ENCODE results near the gene FOXL3.

The FOXL3 gene

DNA sequence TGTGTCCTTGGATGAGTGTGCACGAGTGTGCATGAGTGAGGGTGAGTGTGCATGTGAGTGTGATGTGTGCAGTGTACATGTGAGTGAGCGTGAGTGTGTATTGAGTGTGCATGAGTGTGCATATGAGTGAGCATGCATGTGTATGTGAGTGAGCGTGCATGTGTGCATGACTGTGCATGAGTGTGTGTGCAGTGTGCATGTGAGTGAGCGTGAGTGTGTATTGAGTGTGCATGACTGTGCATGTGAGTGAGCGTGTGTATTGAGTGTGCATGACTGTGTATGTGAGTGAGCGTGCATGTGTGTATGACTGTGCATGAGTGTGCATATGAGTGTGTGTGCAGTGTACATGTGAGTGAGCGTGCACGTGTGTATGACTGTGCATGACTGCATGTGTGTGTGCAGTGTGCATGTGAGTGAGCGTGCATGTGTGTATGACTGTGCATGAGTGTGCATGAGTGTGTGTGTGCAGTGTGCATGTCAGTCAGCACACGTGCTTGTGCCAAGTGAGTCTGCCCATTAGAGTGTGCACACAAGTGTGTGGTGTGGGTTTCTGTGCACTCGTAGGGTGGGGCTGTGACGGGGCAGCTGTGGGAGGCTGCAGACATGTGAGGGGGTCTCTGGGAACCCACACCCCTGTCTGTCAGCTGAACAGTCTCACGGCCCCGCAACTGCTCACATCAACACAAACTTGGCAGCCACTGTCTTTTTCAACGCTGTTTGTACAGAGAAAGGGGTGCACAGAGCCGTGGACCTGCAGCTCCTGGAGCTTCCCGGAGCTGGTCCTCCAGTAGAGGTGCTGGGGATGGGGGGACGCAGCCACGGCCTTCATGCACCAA lies 14.8 kb downstream of the FOXL3 start:
- no peak for DNase-seq

DNA sequence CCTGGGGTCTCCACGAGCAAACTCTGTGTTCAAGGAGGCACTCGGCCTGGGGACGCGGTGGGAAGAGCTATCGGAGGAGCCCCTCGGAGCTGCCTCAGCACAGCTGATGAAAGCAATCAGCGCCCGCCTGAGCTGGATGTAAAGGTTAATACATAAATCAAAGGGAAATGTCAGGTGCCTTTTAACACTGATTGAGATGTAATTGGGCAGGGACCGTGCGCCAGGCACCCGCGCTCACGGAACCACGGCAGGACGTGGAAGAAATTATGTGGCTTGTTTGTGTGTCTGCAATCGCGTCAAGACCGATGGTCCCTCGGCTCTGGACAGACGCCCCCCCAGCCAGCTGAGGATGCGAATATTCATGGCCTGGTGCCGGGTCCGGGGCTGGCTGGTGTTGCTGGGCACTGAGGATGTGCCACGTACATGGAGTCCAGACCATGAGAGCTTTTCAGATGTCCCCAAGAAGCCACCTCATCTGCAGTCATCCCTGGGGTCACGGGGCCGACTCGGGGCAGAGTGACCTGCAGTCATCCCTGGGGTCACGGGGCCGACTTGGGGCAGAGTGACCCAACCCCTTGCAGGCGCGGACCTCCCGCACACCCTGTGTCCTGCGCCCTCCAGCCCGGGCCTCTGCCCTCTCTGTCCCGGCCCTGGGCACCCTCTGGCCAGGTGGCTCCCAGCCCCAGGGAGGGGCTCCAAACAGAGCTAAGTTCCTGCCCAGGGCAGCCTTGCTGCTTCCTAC lies 15.6 kb downstream of the FOXL3 start:
- no peak for DNase-seq

- no peak for DNase-seq
Measured at GRCh38 chr7:307970-308369, 18.0 kb downstream of the FOXL3 start.

DNA sequence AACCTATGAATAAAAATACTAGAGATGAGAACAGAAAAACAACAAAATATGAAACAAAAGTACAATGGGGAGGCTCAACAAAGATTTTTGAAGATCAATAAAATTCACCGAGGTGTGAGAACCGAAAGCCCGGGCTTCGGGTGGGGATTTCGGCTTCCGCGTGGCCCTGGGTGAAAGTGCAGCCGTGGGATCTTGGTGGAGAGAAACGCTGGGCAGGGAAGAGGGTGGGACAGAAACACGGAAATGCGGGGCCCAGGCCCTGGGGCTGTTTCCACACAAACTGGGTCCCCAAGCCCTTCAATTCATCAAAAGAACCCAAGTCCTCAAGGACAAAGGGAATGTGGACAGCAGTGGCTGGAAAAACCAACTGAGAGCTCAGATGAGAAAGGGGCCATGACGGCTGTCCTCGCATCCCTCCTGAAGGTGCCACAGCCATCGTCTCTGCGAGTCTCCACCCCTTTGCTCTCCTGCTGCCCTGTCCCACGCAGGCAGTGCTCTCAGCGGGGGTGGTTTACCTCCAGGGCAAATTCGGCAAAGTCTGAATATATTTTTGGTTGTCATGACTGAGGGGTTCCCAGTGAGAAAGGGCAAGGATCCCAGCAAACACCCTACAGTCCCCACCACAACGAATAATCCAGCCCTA lies 19.7 kb downstream of the FOXL3 start:
- DNase-seq, result no peak

- no peak for DNase-seq
Measured at GRCh38 chr7:311131-311680, 21.2 kb downstream of the FOXL3 start.

- no peak for DNase-seq
Measured at GRCh38 chr7:311796-312195, 21.8 kb downstream of the FOXL3 start.

- no peak for DNase-seq
Measured at GRCh38 chr7:312424-312823, 22.5 kb downstream of the FOXL3 start.

- no peak for DNase-seq
Measured at GRCh38 chr7:314853-315252, 24.9 kb downstream of the FOXL3 start.

DNA sequence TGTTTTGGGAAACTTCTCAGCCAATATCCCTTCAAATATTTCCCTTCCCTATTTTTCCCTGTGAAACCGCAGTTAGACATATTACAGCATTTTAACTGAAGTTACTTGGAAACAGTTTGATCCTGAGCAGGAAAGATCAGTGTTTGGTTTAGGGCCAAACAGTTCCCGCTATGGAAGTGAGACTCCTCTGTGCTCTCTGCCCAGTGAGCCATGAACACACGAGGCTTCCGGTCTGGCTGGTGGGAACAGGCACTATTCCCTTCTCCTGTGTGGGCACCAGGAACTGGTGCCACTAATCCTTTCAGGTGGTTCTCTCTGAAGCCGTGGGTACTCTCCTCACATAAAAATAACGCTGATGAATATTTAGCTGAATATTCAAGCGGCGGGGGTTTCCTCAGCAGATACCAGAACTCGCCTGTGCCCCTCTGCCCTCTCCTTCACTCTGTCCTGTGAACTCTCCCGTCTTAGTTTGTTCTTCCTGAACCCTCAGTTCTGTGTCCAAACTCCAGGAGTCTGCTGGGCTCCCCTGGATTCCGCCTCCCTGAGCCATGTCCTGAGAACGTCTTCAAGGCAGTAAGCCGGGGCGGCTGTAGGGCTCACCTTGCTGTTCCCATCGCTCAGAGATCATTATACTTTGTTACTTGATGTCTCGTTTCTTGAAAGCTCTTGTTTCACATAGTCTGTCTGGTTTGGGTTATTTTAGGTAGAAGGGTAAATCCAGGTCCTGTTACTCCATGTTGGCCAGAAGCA lies 25.7 kb downstream of the FOXL3 start:
- no peak for DNase-seq

DNA sequence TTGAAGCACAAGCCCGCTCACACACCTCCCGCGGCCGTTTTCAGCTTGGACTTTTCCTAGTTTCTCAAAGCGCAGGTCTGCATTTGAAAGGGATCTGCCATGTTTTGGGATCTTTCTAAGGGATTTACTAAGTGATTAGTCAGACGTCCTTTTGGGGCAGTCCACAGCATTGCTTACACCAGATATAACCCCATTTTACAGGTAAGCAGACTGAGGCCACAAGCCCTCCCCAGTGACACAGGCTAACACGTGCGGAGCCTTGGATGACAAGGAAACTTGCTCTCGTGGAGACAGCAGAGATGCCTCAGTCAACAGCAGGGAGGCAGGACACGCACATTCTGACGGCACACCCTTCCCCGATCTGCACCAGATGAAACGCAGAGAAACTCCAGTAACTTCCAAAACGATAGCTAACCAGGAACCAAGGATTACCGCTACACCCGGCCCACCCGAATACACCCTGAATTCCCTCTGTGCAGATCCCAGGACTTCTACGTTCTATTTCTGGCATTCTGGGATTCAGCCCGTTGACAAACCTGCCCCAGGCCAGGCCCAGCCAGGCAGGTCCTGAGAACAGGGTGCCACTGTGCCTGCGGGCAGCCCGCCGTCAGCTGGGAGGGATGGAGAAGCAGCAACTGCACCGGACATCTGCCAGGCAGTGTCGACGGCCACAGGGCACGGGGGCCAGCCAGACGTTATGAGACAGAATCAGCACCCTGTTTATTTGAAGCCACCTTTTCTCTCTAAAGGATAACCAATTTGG lies 27.9 kb downstream of the FOXL3 start:
- no peak for DNase-seq

- no peak for DNase-seq
Measured at GRCh38 chr7:318476-318875, 28.5 kb downstream of the FOXL3 start.

GRCh38 chr7:318878-319661 lies 29.1 kb downstream of the FOXL3 start:
- no peak for DNase-seq

DNA sequence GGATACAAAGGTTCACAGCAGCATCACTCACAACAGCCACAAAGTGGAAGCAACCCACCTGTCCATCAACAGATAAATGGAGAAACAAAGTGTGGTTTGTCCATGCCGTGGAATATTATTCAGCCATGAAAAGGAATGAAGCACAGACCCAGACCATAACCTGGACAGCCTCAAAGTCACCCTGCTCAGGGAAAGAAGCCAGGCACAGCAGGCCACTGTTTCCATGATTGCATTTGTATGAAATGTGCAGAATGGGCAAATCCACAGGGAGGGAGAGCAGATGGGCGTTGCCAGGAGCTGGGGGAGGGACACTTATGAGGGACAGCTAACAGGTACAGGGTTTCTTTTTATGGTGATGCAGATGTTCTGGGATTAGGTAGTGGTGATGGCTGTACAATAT lies 30.3 kb downstream of the FOXL3 start:
- no peak for DNase-seq

GRCh38 chr7:322111-322671 lies 32.2 kb downstream of the FOXL3 start:
- peak; percentile 70 for DNase-seq

DNA sequence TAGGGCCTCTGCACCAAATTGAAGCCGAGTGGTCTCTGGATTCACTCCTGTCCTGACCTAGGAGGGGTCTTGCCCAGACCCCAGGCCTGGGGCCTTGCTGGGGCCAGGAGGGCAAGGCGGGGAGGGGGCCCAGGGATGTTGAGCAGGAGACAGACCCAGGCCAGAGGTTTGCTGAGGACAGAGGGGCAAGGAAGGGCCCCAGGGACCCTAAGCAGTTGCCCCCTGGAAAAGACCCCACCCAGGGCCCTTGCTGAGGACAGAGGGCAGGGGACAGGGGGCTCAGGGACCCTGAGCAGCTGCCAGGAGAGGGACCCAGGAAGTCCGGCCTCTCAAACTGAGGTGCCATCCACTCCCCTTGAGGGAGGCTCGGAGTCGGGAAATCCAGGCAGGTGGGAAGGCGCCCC lies 32.7 kb downstream of the FOXL3 start:
- DNase-seq, result no peak

GRCh38 chr7:323410-323809 lies 33.4 kb downstream of the FOXL3 start:
- no peak for DNase-seq

DNA sequence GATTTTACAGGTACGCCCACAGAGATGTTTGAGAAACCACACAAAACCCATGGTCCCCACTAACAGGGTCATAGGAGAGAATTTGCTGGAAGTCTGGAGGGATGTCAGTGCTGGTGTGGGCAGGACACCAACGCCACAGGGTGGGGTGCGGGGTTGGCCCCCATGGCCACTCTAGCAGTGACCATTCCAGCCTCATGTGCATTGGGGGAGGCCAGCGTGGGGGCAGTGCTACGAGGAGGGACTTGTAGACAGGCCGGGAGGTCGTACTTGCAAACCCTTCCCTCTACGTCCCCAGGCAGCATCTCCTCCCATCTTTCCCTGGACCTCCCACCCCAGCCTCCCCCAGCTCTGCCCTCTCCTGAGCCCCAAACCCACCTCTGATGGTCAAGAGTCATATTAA lies 34.0 kb downstream of the FOXL3 start:
- DNase-seq, result no peak

DNA sequence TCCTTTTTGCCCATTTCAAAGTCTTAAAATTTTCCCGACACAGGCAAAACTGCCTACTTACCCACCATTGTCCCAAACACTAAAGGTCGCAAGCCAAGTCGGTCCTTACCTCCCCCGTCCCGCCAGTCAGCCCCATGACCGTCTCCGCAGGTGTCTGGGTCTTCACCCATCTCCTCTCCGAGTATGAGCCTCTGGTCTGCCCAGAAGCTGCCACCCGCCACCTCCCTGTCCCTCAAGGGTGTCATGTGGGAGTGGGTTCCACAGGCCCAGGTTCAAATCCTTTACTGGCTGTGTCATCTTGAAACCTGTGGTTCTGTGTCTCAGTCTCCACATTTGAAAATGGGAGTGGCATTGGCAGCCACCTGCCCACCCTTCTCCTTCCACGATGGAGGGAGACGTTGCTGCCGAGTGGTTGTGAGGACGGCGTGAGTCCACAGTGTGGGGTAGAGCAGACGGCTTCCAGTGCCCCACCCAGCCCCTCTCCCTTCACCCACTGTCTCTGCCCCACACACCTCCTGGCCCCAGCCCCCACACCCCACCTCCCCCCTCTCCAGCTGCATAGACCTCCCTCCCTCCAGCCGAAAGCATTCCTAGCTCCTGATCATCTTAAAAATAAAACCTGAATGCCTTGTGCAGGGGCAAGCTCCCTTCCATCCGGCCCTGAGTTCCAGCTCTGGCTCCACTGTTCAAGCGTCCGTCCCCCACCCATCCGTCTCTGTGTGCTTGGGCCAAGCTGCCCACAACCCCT lies 35.3 kb downstream of the FOXL3 start:
- no peak for DNase-seq

GRCh38 chr7:325811-326210 lies 35.8 kb downstream of the FOXL3 start:
- no peak for DNase-seq

DNA sequence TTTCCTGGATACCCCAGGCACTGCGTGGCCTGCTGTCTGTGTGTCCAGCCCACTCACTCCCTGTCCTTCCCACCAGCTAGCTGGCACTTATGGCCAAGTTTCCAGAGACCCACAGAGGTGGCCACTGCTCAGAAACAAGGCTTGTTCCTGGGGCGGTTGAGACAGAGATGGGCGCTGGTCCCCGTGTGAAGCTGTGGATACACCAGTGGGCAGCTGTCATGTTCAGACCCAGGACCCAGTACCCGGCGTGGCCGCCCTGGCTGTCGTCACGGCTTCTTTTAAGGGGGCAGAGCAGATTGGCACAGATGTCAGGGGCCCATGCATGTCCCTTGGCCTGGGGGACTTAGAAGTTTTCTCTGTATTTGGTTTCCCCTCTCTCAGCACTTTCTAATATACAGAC lies 36.3 kb downstream of the FOXL3 start:
- no peak for DNase-seq

Data from stimulated activated naive CD4-positive, alpha-beta T cell treated with Interleukin-2 at 50 U/mL for 16 hours (primary cell).